ENCODE measurements around the gene KCNG1. TPM values are rescaled to one million over a fixed set of nuclear protein-coding genes. Genes with fewer than 3 reads are reported as not detected.

KCNG1 gene
- total and polyA plus RNA-seq, 2 donors (not counting 1 experiment from before 2014, with no cell fraction given): 16.9 to 57.7 TPM

GRCh38 chr20:50980851-50981713, 41.8 kb downstream of the KCNG1 start:
- H3K27me3 Mint-ChIP-seq: peaks cover 37% of the 10 kb centered on the region

More at GRCh38 chr20:50980851-50981713, 41.8 kb downstream of the KCNG1 start:
- TF ChIP-seq CTCF (IDR thresholded peaks at IDR 0.05) (peak; percentile 93), EZH2 (IDR thresholded peaks at IDR 0.05; ENCODE audit: borderline replicate concordance, insufficient read depth, low read depth, low read length, poor library complexity, severe bottlenecking) (no peak)
- no peaks in the 10 kb centered on the region for H3K36me3 ChIP-seq (replicated peaks in 1 of 2; ENCODE audit: control extremely low read depth in 1 of 2, control insufficient read depth in 1 of 2, extremely low read depth in 1 of 2, insufficient read depth in 2 of 2, low read length in 1 of 2)
- no peak overlapping the region for H3K4me3 ChIP-seq (ENCODE audit: control extremely low read depth in 1 of 5, extremely low read depth in 1 of 5, insufficient read depth in 1 of 5, low read depth in 2 of 5, low read length in 4 of 5)
- H3K27me3 ChIP-seq (replicated peaks in 1 of 4; ENCODE audit: control extremely low read depth in 1 of 4, control insufficient read depth in 3 of 4, insufficient read depth in 4 of 4, low read length in 3 of 4): peaks cover 0 to 23% (median 2%) of the 10 kb centered on the region in 4 experiments
- peak; percentile 79 for DNase-seq
- peak overlapping the region; percentile 40 for H3K4me2 ChIP-seq (replicated peaks; ENCODE audit: low read depth, low read length, poor library complexity, severe bottlenecking)
- no peaks in the 10 kb centered on the region for H3K9me3 ChIP-seq (ENCODE audit: control extremely low read depth in 1 of 3, control insufficient read depth in 2 of 3, insufficient read depth in 1 of 3, low read length in 2 of 3)
- H3K9me3 Mint-ChIP-seq (ENCODE audit: insufficient read depth): no peaks in the 10 kb centered on the region
- no peak overlapping the region for H3K27ac ChIP-seq (ENCODE audit: low read length in 2 of 2)
- 53% methylated on average over 25 of the region's 26 CpGs for WGBS (ENCODE audit: insufficient coverage)
- peak; percentile 80 for ATAC-seq (ENCODE audit: low read depth)
- no peaks in the 10 kb centered on the region for H4K20me1 ChIP-seq (ENCODE audit: control insufficient read depth, insufficient read depth, low read length, poor library complexity, severe bottlenecking)
- H2AFZ ChIP-seq (ENCODE audit: insufficient read depth, low read depth, low read length, poor library complexity, severe bottlenecking): no peak overlapping the region
- no peaks in the 10 kb centered on the region for H3K79me2 ChIP-seq (ENCODE audit: control insufficient read depth, insufficient read depth, low read length)
- CTCF ChIA-PET: interaction anchor here (0.7 to 14.9 kb wide), 24 partner anchors 8 to 1164 kb away, joined by 3 to 314 read pairs (median 4); partner anchors contain the start of genes BCAS4, DPM1 and MOCS3
- intact Hi-C loops (cut with micrococcal nuclease): loop anchor here (1.0 to 10.0 kb wide), 2 partner anchors 191 to 1104 kb away; no protein-coding TSS in a partner anchor
- H3K4me1 Mint-ChIP-seq: peaks cover 3% of the 10 kb centered on the region
- peaks cover 0 to 4% of the 10 kb centered on the region in 2 donors for H3K4me1 ChIP-seq (ENCODE audit: control insufficient read depth in 2 of 2, insufficient read depth in 2 of 2, low read length in 2 of 2)
- no peak overlapping the region for H3K4me3 Mint-ChIP-seq
- no peak overlapping the region for H3K27ac Mint-ChIP-seq
- H3K9ac ChIP-seq (ENCODE audit: low read length): no peak overlapping the region
- POLR2A ChIA-PET: no interaction called here
